Measurements from ENCODE around the gene PKDCC. TPM values are rescaled to one million over a fixed set of nuclear protein-coding genes. Genes with fewer than 3 reads are reported as not detected.

Gene PKDCC
- total and polyA plus RNA-seq, 4 donors, result 2.0 to 76.0 (median 19.8) TPM

DNA sequence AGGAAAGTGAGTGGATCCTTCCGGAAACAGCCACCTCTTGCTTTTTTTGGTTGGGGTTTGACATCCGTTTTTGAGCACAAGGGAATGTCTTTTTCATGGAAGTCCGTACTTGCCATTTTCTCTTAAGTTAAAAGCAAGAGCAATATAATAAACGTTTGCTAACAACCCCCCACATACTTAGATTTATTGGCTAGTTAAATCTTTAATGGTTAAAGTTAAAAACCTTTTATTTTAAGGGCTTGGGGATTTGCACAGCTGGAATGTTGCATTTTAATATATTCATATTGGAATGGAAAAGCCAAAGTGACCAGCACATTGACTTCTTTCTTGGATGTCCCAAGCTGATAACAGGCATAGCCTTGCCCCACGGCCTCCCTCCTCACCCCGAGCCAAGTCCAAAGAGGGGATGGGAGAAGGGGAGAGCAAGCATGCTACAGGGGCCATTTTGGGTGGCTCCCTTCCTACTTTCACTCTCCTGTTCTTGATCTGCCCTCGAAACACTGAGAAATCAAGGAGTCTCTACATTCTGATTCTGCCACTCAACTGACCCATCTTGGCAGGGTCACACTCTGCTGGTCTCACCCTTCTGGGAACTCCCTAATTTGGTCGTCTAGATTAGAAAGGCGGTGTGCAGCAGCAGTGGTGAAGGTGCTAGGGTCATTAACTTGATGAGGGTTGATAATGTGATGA, 48.1 kb upstream of the PKDCC start:
- WGBS, result 81% methylated on average over 9 of the region's 9 CpGs
- Histone ChIP-seq H3K27me3 (ENCODE audit: control insufficient read depth in 4 of 4, insufficient read depth in 4 of 4, low read length in 3 of 4) (no peaks in the 10 kb centered on the region), H3K9ac (ENCODE audit: low read depth in 1 of 2, low read length in 2 of 2) (no peak overlapping the region), H3K27ac (ENCODE audit: low read depth in 1 of 2, low read length in 2 of 2) (no peak overlapping the region), H3K36me3 (ENCODE audit: control insufficient read depth in 4 of 4, insufficient read depth in 3 of 4, low read depth in 1 of 4, low read length in 3 of 4) (no peaks in the 10 kb centered on the region), H3K4me3 (ENCODE audit: low read depth in 1 of 3, low read length in 3 of 3) (no peak overlapping the region), H3K4me1 (ENCODE audit: control insufficient read depth in 4 of 4, insufficient read depth in 4 of 4, low read length in 3 of 4) (no peaks in the 10 kb centered on the region), H3K9me3 (ENCODE audit: control insufficient read depth in 4 of 4, low read length in 3 of 4) (no peaks in the 10 kb centered on the region)
- TF ChIP-seq GABPA (IDR thresholded peaks at IDR 0.05 in 1 of 2, conservative IDR thresholded peaks at IDR 0.05 in 1 of 2) (no peak), TAF1 (conservative IDR thresholded peaks at IDR 0.05) (no peak)
- DNase-seq (ENCODE audit: low spot score), result no peak

DNA sequence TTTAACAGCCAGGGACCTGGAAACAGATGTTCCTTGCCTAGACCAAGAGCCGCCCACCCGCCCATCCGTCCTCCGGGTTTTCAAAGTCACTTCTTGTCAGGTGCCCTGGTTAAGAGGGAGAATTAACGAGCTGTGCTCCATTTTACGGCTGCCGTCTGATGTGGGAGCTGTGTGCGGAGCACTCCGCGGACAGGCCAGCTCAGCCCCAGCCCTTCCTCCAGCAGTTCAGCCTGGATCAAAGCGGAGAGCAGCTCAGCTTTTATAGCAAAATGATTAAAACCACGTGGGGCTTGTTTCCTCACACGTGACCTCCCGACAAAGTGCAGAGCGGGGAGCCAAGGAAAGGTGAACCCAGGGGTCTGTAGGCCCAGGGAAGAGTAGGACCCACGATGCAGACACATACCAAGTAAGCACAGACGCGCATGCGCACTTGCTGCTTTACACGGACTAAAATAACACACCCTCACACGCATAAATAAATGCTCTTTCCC, 46.1 kb upstream of the PKDCC start:
- Histone ChIP-seq H3K27me3 (ENCODE audit: control insufficient read depth in 4 of 4, insufficient read depth in 4 of 4, low read length in 3 of 4) (no peaks in the 10 kb centered on the region), H3K9me3 (ENCODE audit: control insufficient read depth in 4 of 4, low read length in 3 of 4) (no peaks in the 10 kb centered on the region), H3K4me1 (ENCODE audit: control insufficient read depth in 4 of 4, insufficient read depth in 4 of 4, low read length in 3 of 4) (no peaks in the 10 kb centered on the region), H3K27ac (ENCODE audit: low read depth in 1 of 2, low read length in 2 of 2) (no peak overlapping the region), H3K36me3 (ENCODE audit: control insufficient read depth in 4 of 4, insufficient read depth in 3 of 4, low read depth in 1 of 4, low read length in 3 of 4) (no peaks in the 10 kb centered on the region), H3K4me3 (ENCODE audit: low read depth in 1 of 3, low read length in 3 of 3) (no peak overlapping the region), H3K9ac (ENCODE audit: low read depth in 1 of 2, low read length in 2 of 2) (no peak overlapping the region)
- 88% methylated on average over 21 of the region's 21 CpGs for WGBS
- TF ChIP-seq GABPA (IDR thresholded peaks at IDR 0.05 in 1 of 2, conservative IDR thresholded peaks at IDR 0.05 in 1 of 2) (no peak), EGR1 (IDR thresholded peaks at IDR 0.05; ENCODE audit: low read depth in 2 of 2) (no peak), HNF4A (conservative IDR thresholded peaks at IDR 0.05) (no peak), JUND (IDR thresholded peaks at IDR 0.05) (no peak), NR2F2 (IDR thresholded peaks at IDR 0.05) (no peak), HNF4G (IDR thresholded peaks at IDR 0.05) (no peak), SP1 (IDR thresholded peaks at IDR 0.05) (no peak)
- TF ChIP-seq, protein P1, sequence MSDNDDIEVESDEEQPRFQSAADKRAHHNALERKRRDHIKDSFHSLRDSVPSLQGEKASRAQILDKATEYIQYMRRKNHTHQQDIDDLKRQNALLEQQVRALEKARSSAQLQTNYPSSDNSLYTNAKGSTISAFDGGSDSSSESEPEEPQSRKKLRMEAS (IDR thresholded peaks at IDR 0.05), result no peak
- TF ChIP-seq, protein P2, sequence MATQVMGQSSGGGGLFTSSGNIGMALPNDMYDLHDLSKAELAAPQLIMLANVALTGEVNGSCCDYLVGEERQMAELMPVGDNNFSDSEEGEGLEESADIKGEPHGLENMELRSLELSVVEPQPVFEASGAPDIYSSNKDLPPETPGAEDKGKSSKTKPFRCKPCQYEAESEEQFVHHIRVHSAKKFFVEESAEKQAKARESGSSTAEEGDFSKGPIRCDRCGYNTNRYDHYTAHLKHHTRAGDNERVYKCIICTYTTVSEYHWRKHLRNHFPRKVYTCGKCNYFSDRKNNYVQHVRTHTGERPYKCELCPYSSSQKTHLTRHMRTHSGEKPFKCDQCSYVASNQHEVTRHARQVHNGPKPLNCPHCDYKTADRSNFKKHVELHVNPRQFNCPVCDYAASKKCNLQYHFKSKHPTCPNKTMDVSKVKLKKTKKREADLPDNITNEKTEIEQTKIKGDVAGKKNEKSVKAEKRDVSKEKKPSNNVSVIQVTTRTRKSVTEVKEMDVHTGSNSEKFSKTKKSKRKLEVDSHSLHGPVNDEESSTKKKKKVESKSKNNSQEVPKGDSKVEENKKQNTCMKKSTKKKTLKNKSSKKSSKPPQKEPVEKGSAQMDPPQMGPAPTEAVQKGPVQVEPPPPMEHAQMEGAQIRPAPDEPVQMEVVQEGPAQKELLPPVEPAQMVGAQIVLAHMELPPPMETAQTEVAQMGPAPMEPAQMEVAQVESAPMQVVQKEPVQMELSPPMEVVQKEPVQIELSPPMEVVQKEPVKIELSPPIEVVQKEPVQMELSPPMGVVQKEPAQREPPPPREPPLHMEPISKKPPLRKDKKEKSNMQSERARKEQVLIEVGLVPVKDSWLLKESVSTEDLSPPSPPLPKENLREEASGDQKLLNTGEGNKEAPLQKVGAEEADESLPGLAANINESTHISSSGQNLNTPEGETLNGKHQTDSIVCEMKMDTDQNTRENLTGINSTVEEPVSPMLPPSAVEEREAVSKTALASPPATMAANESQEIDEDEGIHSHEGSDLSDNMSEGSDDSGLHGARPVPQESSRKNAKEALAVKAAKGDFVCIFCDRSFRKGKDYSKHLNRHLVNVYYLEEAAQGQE (IDR thresholded peaks at IDR 0.05), result no peak
- TF ChIP-seq, protein P3, sequence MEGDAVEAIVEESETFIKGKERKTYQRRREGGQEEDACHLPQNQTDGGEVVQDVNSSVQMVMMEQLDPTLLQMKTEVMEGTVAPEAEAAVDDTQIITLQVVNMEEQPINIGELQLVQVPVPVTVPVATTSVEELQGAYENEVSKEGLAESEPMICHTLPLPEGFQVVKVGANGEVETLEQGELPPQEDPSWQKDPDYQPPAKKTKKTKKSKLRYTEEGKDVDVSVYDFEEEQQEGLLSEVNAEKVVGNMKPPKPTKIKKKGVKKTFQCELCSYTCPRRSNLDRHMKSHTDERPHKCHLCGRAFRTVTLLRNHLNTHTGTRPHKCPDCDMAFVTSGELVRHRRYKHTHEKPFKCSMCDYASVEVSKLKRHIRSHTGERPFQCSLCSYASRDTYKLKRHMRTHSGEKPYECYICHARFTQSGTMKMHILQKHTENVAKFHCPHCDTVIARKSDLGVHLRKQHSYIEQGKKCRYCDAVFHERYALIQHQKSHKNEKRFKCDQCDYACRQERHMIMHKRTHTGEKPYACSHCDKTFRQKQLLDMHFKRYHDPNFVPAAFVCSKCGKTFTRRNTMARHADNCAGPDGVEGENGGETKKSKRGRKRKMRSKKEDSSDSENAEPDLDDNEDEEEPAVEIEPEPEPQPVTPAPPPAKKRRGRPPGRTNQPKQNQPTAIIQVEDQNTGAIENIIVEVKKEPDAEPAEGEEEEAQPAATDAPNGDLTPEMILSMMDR (IDR thresholded peaks at IDR 0.05; ENCODE audit: low read depth, low read length, missing input control), result no peak
- no peak for DNase-seq (ENCODE audit: low spot score)

DNA sequence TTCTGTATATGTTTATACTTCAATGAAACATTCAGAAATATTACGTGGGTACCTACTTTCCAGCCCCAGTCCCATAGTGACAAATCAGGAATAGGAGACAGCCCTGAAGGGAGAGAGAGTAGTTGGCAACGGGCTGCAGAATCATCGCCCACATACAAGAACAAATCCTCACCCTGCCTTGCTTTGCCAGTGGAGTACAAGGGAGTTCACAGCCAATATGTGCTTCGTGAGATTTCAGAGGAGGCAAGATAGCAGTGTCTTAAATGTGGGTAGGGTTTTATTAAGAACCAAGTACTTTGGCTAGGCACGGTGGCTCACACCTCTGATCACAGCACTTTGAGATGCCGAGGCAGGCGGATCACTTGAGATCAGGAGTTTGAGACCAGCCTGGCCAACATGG, 40.3 kb upstream of the PKDCC start:
- no peak overlapping the region for H3K9ac ChIP-seq (ENCODE audit: low read depth in 1 of 2, low read length in 2 of 2)
- WGBS, result 91% methylated on average over 7 of the region's 7 CpGs
- no peaks in the 10 kb centered on the region for H3K9me3 ChIP-seq (ENCODE audit: control insufficient read depth in 4 of 4, low read length in 3 of 4)
- no peak for DNase-seq (ENCODE audit: low spot score)
- H3K36me3 ChIP-seq (ENCODE audit: control insufficient read depth in 4 of 4, insufficient read depth in 3 of 4, low read depth in 1 of 4, low read length in 3 of 4), result no peaks in the 10 kb centered on the region
- H3K4me1 ChIP-seq (ENCODE audit: control insufficient read depth in 4 of 4, insufficient read depth in 4 of 4, low read length in 3 of 4), result no peaks in the 10 kb centered on the region
- no peak overlapping the region for H3K27ac ChIP-seq (ENCODE audit: low read depth in 1 of 2, low read length in 2 of 2)
- no peaks in the 10 kb centered on the region for H3K27me3 ChIP-seq (ENCODE audit: control insufficient read depth in 4 of 4, insufficient read depth in 4 of 4, low read length in 3 of 4)
- H3K4me3 ChIP-seq (ENCODE audit: low read depth in 1 of 3, low read length in 3 of 3), result no peak overlapping the region
- TF ChIP-seq SP1 (IDR thresholded peaks at IDR 0.05), result no peak
- no peak for TF ChIP-seq FOXA1 (IDR thresholded peaks at IDR 0.05)
- TF ChIP-seq, protein P4, sequence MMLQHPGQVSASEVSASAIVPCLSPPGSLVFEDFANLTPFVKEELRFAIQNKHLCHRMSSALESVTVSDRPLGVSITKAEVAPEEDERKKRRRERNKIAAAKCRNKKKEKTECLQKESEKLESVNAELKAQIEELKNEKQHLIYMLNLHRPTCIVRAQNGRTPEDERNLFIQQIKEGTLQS (IDR thresholded peaks at IDR 0.05), result no peak
- TF ChIP-seq HNF4A (conservative IDR thresholded peaks at IDR 0.05), result no peak
- TF ChIP-seq, protein P2 (IDR thresholded peaks at IDR 0.05), result no peak
- TF ChIP-seq FOXA2 (IDR thresholded peaks at IDR 0.05), result no peak
- TF ChIP-seq HNF4G (IDR thresholded peaks at IDR 0.05), result no peak
- no peak for TF ChIP-seq YY1 (IDR thresholded peaks at IDR 0.05)
- TF ChIP-seq, protein P3 (IDR thresholded peaks at IDR 0.05; ENCODE audit: low read depth, low read length, missing input control), result no peak

All from liver (tissue), 9 donors.